ENCODE data around the gene ARHGEF28.

ARHGEF28 gene

DNA sequence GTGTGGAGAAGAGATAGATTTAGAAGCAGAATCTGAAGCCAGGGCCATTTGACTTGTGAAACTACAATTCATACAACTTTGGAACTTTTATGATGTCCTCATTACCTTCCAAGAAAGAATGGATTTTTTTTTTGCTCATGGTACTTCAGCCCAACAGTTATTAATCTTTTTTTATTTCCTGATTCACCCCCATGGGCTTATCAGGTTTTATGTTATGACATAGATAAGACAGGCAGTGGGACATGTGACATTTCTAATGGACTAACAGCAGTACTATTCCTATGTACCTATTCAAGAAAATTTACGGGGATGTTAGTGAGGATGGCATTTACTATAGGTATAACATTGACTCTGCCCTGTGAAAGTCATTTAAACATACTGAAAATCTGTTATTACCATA is 204.7 kb downstream of the ARHGEF28 start:
- Mint-ChIP-seq H3K27me3 (ENCODE audit: low read depth) (peaks cover 5% of the 10 kb centered on the region), H3K36me3 (ENCODE audit: low read depth) (no peaks in the 10 kb centered on the region), H3K4me1 (ENCODE audit: low read depth) (no peaks in the 10 kb centered on the region), H3K9me3 (no peaks in the 10 kb centered on the region), H3K4me3 (no peak overlapping the region), H3K27ac (no peak overlapping the region)
- DNase-seq (ENCODE audit: low spot score): no peak

DNA sequence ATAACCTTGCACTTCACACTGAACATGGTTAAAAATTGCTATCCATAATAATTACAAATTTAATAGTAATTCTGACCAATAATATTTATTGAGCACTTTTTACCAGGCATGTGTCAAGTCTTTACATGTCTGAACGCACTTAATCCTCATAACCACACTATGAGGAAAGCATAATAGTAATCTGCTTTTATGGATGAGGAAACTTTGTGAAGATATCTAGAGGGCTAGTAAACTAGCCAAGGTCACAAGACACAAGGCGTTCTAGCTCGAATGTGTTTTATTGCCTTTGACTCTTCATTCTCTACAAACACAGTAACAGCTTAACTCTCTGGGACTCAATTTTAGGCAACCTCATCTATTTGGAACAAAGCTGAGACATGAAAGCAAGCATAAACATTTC is 205.1 kb downstream of the ARHGEF28 start:
- Mint-ChIP-seq H3K27ac (no peak overlapping the region), H3K36me3 (ENCODE audit: low read depth) (no peaks in the 10 kb centered on the region), H3K27me3 (ENCODE audit: low read depth) (peaks cover 5% of the 10 kb centered on the region)

DNA sequence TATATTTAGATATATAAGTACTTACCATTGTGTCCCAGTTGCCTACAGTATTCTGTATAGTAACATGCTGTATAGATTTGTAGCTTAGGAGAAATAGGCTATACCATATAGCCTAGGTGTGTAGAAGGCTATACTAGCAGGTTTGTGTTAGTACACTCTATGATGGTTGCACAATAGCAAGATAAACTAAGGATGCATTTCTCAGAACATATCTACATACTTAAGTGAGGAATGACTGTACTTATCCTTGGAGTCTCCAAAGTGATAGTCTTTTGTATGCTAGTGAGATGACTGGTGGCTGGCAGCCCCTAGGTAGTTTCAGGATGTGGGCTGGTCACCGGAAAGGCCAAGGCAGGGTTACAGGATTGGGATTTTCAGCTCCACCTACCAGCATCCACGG is 208.7 kb downstream of the ARHGEF28 start:
- Mint-ChIP-seq H3K27ac (no peak overlapping the region), H3K36me3 (ENCODE audit: low read depth) (no peaks in the 10 kb centered on the region), H3K4me1 (ENCODE audit: low read depth) (no peaks in the 10 kb centered on the region), H3K27me3 (ENCODE audit: low read depth) (peaks cover 3% of the 10 kb centered on the region), H3K4me3 (no peak overlapping the region), H3K9me3 (no peaks in the 10 kb centered on the region)
- DNase-seq (ENCODE audit: low spot score): no peak

More for the DNA sequence above, 205.1 kb downstream of the ARHGEF28 start:
- DNase-seq (ENCODE audit: low spot score): no peak
- Mint-ChIP-seq H3K4me3 (no peak overlapping the region), H3K9me3 (no peaks in the 10 kb centered on the region), H3K4me1 (ENCODE audit: low read depth) (no peaks in the 10 kb centered on the region)

DNA sequence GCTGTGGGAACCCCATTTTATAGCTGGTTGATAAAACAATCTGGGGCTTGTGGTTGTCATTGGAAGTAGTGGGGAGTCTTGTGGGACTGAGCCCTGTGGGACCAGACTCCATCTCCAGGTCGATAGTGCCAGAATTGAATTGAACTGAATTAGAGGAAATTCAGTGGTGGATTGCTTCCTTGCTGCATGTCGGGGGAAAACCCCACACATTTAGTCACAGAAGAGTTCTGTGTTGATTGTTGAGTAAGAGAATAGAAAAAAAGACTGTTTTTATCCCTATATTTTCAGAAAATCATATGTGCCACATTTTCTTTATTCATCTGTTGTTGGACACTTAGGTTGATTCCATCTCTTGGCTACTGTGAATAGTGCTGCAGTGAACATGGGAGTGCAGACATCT is 209.7 kb downstream of the ARHGEF28 start:
- DNase-seq (ENCODE audit: low spot score): no peak
- Mint-ChIP-seq H3K4me3 (no peak overlapping the region), H3K27me3 (ENCODE audit: low read depth) (peaks cover 3% of the 10 kb centered on the region), H3K4me1 (ENCODE audit: low read depth) (no peaks in the 10 kb centered on the region), H3K27ac (no peak overlapping the region), H3K9me3 (no peaks in the 10 kb centered on the region), H3K36me3 (ENCODE audit: low read depth) (no peaks in the 10 kb centered on the region)

DNA sequence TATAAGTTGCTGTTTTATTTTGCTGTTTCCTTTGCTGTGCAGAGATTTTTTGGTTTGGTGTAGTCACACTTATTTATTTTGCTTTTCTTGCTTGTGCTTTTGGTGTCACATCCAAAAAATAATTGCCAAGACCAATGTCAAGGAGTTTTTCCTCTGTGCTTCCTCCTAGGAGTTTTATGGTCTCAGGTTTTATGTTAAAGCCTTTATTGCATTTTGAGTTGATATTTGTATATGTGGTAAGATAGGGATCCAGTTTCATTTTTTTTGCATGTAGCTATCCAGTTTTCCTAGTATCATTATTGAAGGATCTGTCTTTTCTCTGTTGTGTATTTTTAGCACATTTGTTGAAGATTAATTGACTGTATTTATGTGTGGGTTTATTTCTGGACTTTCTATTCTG is 210.6 kb downstream of the ARHGEF28 start:
- Mint-ChIP-seq H3K9me3 (no peaks in the 10 kb centered on the region), H3K27me3 (ENCODE audit: low read depth) (peaks cover 3% of the 10 kb centered on the region), H3K27ac (no peak overlapping the region), H3K4me3 (no peak overlapping the region), H3K36me3 (ENCODE audit: low read depth) (no peaks in the 10 kb centered on the region), H3K4me1 (ENCODE audit: low read depth) (no peaks in the 10 kb centered on the region)
- DNase-seq (ENCODE audit: low spot score): no peak

DNA sequence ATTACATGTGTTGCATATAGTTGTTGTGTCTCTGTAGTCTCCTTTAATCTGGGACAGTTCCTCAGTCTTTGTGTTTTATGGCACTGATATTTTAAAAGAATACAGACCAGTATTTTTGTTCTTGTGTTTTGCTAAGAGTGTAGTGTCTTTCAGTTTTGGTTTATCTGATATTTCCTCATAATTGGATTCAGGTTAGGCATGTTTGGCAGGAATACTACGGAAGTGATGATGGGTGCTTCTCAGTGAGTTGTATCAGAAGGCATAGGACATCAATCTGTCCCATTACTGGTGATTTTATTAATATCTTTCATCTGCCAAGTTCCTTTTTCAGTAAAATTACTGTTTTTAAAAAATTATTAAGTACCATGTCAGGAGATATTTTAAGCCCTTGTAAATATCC is 212.9 kb downstream of the ARHGEF28 start:
- Mint-ChIP-seq H3K27ac (no peak overlapping the region), H3K36me3 (ENCODE audit: low read depth) (no peaks in the 10 kb centered on the region), H3K9me3 (no peaks in the 10 kb centered on the region), H3K4me1 (ENCODE audit: low read depth) (no peaks in the 10 kb centered on the region), H3K4me3 (no peak overlapping the region), H3K27me3 (ENCODE audit: low read depth) (peaks cover 3% of the 10 kb centered on the region)
- no peak for DNase-seq (ENCODE audit: low spot score)

DNA sequence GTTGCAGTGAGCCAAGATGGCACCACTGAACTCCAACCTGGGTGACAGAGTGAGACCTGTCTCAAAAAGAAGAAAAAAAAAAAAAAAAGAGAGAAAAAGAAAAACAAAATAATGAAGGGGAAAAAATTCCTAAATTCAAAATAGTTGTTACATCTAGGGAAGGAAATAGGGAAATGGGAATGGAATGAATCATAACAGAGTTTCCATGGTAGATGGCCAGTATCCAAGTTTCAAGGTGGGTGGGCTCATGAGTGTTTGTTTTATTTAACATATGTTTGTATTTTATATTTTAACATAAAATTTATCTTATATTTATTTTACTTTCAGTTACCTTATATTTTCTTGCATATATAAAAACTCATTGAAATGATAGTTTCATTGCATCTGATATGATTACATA is 215.6 kb downstream of the ARHGEF28 start:
- DNase-seq (ENCODE audit: low spot score): no peak
- Mint-ChIP-seq H3K27ac (no peak overlapping the region), H3K27me3 (ENCODE audit: low read depth) (peaks cover 8% of the 10 kb centered on the region), H3K36me3 (ENCODE audit: low read depth) (no peaks in the 10 kb centered on the region), H3K4me1 (ENCODE audit: low read depth) (no peaks in the 10 kb centered on the region), H3K9me3 (no peaks in the 10 kb centered on the region), H3K4me3 (no peak overlapping the region)

DNA sequence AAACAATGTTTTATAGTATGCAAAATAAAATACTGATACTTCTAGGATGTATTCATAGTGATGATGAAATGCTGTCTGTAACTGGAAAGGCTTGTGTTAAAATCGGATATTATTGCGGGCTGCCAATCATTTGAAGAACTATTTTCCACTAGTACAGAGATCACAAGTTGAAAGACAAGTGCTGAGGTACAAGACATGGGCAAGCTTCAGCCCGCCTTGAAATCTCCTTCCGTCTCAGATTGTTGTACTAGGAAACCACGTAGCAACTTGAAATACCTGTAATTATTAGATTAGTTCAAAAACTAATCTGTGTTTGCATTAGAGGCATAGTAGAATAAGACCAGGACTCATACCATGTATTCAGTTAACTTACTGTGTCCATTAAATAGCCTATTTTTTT is 218.2 kb downstream of the ARHGEF28 start:
- DNase-seq (ENCODE audit: low spot score): no peak
- H3K4me3 Mint-ChIP-seq: no peak overlapping the region
- no peak overlapping the region for H3K27ac Mint-ChIP-seq
- no peaks in the 10 kb centered on the region for H3K4me1 Mint-ChIP-seq (ENCODE audit: low read depth)
- peaks cover 10% of the 10 kb centered on the region for H3K27me3 Mint-ChIP-seq (ENCODE audit: low read depth)
- H3K36me3 Mint-ChIP-seq (ENCODE audit: low read depth): no peaks in the 10 kb centered on the region
- no peaks in the 10 kb centered on the region for H3K9me3 Mint-ChIP-seq

DNA sequence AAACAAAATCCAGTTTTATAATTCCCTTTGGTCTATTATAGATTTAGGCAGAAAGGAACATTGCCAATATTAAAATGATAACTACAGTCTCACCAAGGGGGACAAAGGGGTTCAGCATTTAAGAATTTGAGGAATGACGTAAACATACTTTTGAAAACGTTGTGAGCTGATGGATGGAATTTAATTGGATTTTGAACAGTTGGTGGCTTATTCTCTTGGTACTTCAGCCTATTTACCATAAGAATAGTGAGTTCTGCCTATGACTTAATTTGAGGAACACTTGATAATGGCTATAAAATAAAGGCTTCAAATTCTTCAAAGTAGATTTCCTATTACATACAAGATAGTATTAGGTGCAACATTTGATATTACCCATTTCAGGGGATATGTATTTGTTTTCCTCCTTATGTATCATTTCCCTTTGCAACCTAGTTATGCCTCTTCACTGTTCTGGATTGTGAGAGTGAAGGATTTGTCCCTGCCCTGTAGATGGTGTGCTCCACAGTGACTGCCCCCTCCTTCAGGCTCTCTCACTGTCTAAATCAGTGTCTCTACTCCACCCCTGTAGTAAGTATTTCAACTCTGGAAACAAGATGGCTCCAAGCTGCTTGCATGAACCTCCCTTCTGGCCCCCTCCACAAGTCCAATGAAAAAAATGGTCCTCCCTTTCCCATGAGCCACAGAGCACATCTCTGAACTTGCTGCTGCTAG is 225.6 kb downstream of the ARHGEF28 start:
- H3K4me3 Mint-ChIP-seq: no peak overlapping the region
- no peaks in the 10 kb centered on the region for H3K36me3 Mint-ChIP-seq (ENCODE audit: low read depth)
- DNase-seq (ENCODE audit: low spot score): no peak
- no peak overlapping the region for H3K27ac Mint-ChIP-seq
- H3K4me1 Mint-ChIP-seq (ENCODE audit: low read depth): no peaks in the 10 kb centered on the region
- H3K9me3 Mint-ChIP-seq: no peaks in the 10 kb centered on the region
- peaks cover 18% of the 10 kb centered on the region for H3K27me3 Mint-ChIP-seq (ENCODE audit: low read depth)

DNA sequence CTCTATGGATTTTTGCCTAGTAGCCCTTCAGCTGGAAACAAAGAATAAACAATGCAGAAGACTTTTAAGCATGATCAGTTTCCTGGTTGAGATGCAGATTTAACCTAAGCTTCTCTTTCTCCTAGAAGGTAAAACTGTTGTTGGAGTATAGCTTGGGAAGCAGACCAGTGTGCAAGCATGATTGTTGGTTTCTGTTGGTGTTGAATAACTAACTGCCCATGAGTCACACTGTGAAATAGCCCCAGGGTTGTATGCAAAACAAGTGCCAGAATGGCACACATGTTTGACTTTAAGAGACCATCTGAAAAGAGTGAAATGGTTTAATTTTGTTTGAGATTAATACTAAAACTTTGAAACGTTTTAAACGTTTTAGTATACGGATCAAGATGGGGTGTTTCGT is 227.1 kb downstream of the ARHGEF28 start:
- DNase-seq (ENCODE audit: low spot score): no peak
- Mint-ChIP-seq H3K4me1 (ENCODE audit: low read depth) (no peaks in the 10 kb centered on the region), H3K27ac (no peak overlapping the region), H3K27me3 (ENCODE audit: low read depth) (peaks cover 15% of the 10 kb centered on the region), H3K9me3 (no peaks in the 10 kb centered on the region), H3K4me3 (no peak overlapping the region), H3K36me3 (ENCODE audit: low read depth) (no peaks in the 10 kb centered on the region)

DNA sequence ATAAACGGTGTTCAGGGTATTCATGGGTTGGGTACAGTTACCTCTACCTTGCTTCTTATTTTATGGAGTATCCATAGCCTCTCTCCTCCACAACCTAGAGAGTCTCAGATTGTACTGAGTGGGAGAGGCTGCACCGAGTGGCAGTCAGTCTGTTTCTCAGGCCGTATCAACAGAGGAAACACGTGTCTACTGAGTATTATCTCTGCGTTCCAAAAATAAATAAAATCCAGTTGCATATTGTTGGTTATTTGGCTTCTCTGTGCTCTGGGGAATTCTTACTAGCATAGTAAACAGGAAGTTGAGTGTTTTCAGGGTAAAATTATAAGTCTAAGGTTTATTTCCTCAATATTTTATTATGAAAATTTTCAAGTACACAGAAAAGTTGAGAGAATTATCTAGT is 231.0 kb downstream of the ARHGEF28 start:
- H3K27me3 Mint-ChIP-seq (ENCODE audit: low read depth): peaks cover 21% of the 10 kb centered on the region
- no peak overlapping the region for H3K27ac Mint-ChIP-seq
- no peaks in the 10 kb centered on the region for H3K4me1 Mint-ChIP-seq (ENCODE audit: low read depth)
- no peaks in the 10 kb centered on the region for H3K36me3 Mint-ChIP-seq (ENCODE audit: low read depth)
- no peak for DNase-seq (ENCODE audit: low spot score)
- H3K4me3 Mint-ChIP-seq: no peak overlapping the region
- H3K9me3 Mint-ChIP-seq: no peaks in the 10 kb centered on the region

DNA sequence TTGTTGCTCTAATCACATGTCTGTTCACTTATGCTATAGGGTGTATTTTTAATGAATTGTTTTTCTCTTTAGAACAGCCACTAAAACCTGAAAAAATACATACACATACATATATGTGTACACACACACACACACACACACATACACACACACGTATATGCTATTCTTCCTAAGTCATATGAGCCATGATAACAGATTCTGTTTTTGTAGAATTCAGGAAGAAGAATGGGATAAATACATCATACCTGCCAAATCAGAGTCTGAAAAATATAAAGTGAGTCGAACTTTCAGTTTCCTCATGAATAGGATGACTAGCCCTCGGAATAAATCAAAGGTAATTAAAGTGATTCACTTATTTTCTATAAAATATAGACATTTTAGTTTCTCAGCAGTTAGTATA is 231.4 kb downstream of the ARHGEF28 start:
- Mint-ChIP-seq H3K27me3 (ENCODE audit: low read depth) (peaks cover 22% of the 10 kb centered on the region), H3K4me1 (ENCODE audit: low read depth) (no peaks in the 10 kb centered on the region), H3K27ac (no peak overlapping the region), H3K36me3 (ENCODE audit: low read depth) (no peaks in the 10 kb centered on the region), H3K9me3 (no peaks in the 10 kb centered on the region), H3K4me3 (no peak overlapping the region)
- no peak for DNase-seq (ENCODE audit: low spot score)

DNA sequence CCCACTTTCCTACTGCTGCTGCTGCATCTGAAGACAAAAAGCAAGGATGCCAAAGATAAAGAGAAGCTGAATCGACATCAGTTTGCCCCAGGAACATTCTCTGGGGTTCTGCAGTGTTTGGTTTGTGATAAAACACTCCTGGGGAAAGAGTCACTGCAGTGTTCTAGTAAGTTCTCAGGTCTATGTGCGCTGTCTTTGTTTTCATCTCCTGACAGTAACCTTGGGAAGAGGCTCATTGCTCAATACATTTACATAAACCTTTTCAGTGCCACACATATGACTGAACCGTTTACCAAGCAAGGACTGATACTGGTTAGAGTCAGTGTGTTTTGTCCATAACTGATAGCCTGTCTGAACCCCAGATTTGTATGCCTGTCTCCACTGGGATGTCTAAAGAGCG is 232.1 kb downstream of the ARHGEF28 start:
- no peak for DNase-seq (ENCODE audit: low spot score)
- Mint-ChIP-seq H3K9me3 (no peaks in the 10 kb centered on the region), H3K27me3 (ENCODE audit: low read depth) (peaks cover 19% of the 10 kb centered on the region), H3K27ac (no peak overlapping the region), H3K4me3 (no peak overlapping the region), H3K4me1 (ENCODE audit: low read depth) (no peaks in the 10 kb centered on the region), H3K36me3 (ENCODE audit: low read depth) (no peaks in the 10 kb centered on the region)

DNA sequence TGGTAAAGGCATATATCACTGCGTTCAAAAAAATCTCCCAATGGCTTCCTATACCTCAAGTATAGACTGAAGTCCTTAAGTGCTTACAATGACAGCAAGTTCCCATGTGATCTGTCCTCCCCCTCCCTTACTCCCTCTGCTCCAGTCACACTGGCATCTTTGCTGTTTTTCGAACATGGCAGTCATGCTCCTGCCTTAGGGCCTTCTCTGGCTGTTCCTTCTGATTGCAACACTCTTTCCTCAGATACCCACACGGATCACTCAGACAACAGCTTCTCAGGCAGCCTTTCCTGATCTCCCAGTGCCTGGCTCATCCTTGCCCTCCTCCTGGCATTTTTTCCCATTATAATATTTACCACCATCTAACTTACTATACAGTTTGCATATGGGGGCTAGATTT is 232.8 kb downstream of the ARHGEF28 start:
- no peak for DNase-seq (ENCODE audit: low spot score)
- H3K27ac Mint-ChIP-seq: no peak overlapping the region
- H3K9me3 Mint-ChIP-seq: no peaks in the 10 kb centered on the region
- no peaks in the 10 kb centered on the region for H3K36me3 Mint-ChIP-seq (ENCODE audit: low read depth)
- H3K4me1 Mint-ChIP-seq (ENCODE audit: low read depth): no peaks in the 10 kb centered on the region
- H3K27me3 Mint-ChIP-seq (ENCODE audit: low read depth): peaks cover 25% of the 10 kb centered on the region
- H3K4me3 Mint-ChIP-seq: no peak overlapping the region

DNA sequence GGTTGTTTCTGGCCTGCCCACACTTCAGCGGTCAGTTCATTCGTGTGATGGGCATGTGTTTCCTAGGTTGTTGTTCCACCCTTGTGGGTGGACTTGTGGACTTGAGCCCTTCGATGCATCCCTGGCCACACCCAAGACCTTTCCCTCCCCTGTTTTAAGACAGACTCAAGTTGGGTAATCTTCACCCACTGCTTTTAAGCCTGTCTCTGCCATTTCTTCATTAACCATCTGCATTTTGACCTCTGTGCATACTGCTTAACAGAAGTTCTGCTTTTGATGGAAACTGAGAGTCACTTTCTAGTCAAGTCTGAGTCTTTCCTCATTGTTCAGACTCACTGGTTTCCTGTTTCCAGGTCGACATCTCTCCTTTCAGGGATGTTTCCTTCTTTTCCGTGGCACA is 233.7 kb downstream of the ARHGEF28 start:
- Mint-ChIP-seq H3K4me3 (no peak overlapping the region), H3K36me3 (ENCODE audit: low read depth) (no peaks in the 10 kb centered on the region), H3K27ac (no peak overlapping the region), H3K4me1 (ENCODE audit: low read depth) (no peaks in the 10 kb centered on the region), H3K27me3 (ENCODE audit: low read depth) (peaks cover 22% of the 10 kb centered on the region), H3K9me3 (no peaks in the 10 kb centered on the region)
- DNase-seq (ENCODE audit: low spot score): no peak

All from T-helper 2 cell treated with Interferon-gamma antibody and Interleukin-4, amounts not matched to agents 5 μg/mL and 100 μg/mL, for 36 hours (primary cell).